GM21619 (cell line): ENCODE data around the gene GTSE1.

Experiments used
- ATAC-seq: cut with Tn5 transposase; IDR thresholded peaks from one replicate; pipeline ENCODE4 v1.9.1; 2021; ENCODE audit not compliant: unreplicated experiment

Gene GTSE1

GRCh38 chr22:46350646-46351045, 54.0 kb downstream of the GTSE1 start:
- no peak for ATAC-seq

- ATAC-seq, result no peak
Observed at GRCh38 chr22:46351131-46351735, 54.6 kb downstream of the GTSE1 start.

GRCh38 chr22:46351767-46352166, 55.1 kb downstream of the GTSE1 start:
- ATAC-seq, result no peak

- no peak for ATAC-seq
Observed at GRCh38 chr22:46352276-46352675, 55.6 kb downstream of the GTSE1 start.

- ATAC-seq, result no peak
Observed at GRCh38 chr22:46352691-46353386, 56.2 kb downstream of the GTSE1 start.

- no peak for ATAC-seq
Observed at GRCh38 chr22:46353483-46354105, 56.9 kb downstream of the GTSE1 start.

- ATAC-seq, result no peak
Observed at GRCh38 chr22:46354176-46354992, 57.7 kb downstream of the GTSE1 start.

GRCh38 chr22:46354993-46355305, 58.3 kb downstream of the GTSE1 start:
- ATAC-seq, result no peak

GRCh38 chr22:46355369-46355995, 58.8 kb downstream of the GTSE1 start:
- no peak for ATAC-seq

- no peak for ATAC-seq
Observed at GRCh38 chr22:46355996-46356471, 59.4 kb downstream of the GTSE1 start.

GRCh38 chr22:46356496-46357480, 60.1 kb downstream of the GTSE1 start:
- no peak for ATAC-seq

GRCh38 chr22:46357711-46358520, 61.2 kb downstream of the GTSE1 start:
- no peak for ATAC-seq

- ATAC-seq, result no peak
Observed at GRCh38 chr22:46358766-46359165, 62.1 kb downstream of the GTSE1 start.

GRCh38 chr22:46359362-46359761, 62.7 kb downstream of the GTSE1 start:
- no peak for ATAC-seq

GRCh38 chr22:46360097-46360496, 63.4 kb downstream of the GTSE1 start:
- ATAC-seq, result no peak

- ATAC-seq, result no peak
Observed at GRCh38 chr22:46360891-46361290, 64.2 kb downstream of the GTSE1 start.

GRCh38 chr22:46361826-46362202, 65.1 kb downstream of the GTSE1 start:
- ATAC-seq, result no peak

GRCh38 chr22:46362203-46362933, 65.7 kb downstream of the GTSE1 start:
- no peak for ATAC-seq
